Measurements from ENCODE around the gene CEP170. TPM values are rescaled to one million over a fixed set of nuclear protein-coding genes. Genes with fewer than 3 reads are reported as not detected.
A peak's percentile ranks its signal among the peaks of the same experiment; 100 is the strongest.

The CEP170 gene
- total RNA-seq, 1 donor from 2014 or later, result 51.1 TPM

DNA sequence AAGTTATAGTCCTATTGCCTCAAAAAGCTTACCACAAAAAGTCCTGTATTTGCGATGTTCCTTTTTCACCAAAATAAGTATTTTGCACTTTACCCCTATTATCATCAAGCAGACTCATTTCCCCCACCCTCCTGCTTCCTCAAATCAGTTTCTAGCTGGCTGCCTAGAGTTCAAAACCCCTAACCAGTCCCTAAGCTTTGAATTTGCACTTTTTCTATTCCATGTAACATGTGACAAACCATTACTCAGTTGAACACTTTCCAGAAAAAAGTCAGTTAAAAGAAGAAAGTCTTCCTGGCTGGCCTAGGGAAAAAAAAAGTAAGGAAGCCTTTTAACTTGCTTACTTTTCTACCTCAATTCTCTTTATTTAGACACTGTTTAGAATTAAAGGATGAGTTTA lies 8.2 kb downstream of the CEP170 start:
- no peaks in the 10 kb centered on the region for H3K36me3 ChIP-seq (ENCODE audit: control insufficient read depth in 3 of 3, insufficient read depth in 3 of 3, low read length in 3 of 3)
- peaks cover 13 to 28% (median 21%) of the 10 kb centered on the region in 3 donors for H3K4me1 ChIP-seq (ENCODE audit: control insufficient read depth in 3 of 3, insufficient read depth in 3 of 3, low read length in 3 of 3)
- H3K9me3 ChIP-seq (ENCODE audit: control insufficient read depth in 3 of 3, low read length in 3 of 3), result no peaks in the 10 kb centered on the region
- H3K27me3 ChIP-seq (ENCODE audit: control insufficient read depth in 3 of 3, insufficient read depth in 3 of 3, low read length in 3 of 3), result no peaks in the 10 kb centered on the region
- H3K9ac ChIP-seq (ENCODE audit: low read depth in 1 of 3, low read length in 3 of 3), result no peak overlapping the region
- no peak overlapping the region for H3K4me3 ChIP-seq (ENCODE audit: low read length in 3 of 3)
- peak overlapping the region; percentile 55 for H3K27ac ChIP-seq (ENCODE audit: low read depth, low read length)

- H3K9me3 ChIP-seq (ENCODE audit: control insufficient read depth in 3 of 3, low read length in 3 of 3), result no peaks in the 10 kb centered on the region
- no peak overlapping the region for H3K9ac ChIP-seq (ENCODE audit: low read depth in 1 of 3, low read length in 3 of 3)
- H3K27me3 ChIP-seq (ENCODE audit: control insufficient read depth in 3 of 3, insufficient read depth in 3 of 3, low read length in 3 of 3), result no peaks in the 10 kb centered on the region
- H3K27ac ChIP-seq (ENCODE audit: low read depth, low read length), result no peak overlapping the region
- no peak overlapping the region for H3K4me3 ChIP-seq (ENCODE audit: low read length in 3 of 3)
- peaks cover 7 to 22% (median 10%) of the 10 kb centered on the region in 3 donors for H3K4me1 ChIP-seq (ENCODE audit: control insufficient read depth in 3 of 3, insufficient read depth in 3 of 3, low read length in 3 of 3)
- no peaks in the 10 kb centered on the region for H3K36me3 ChIP-seq (ENCODE audit: control insufficient read depth in 3 of 3, insufficient read depth in 3 of 3, low read length in 3 of 3)
These were observed 10.6 kb downstream of the CEP170 start for GRCh38 chr1:243244432-243244841.

GRCh38 chr1:243236604-243237252 lies 18.4 kb downstream of the CEP170 start:
- H3K4me3 ChIP-seq (ENCODE audit: low read length in 3 of 3), result peak overlapping the region in 1 of 3 donors; percentile 4
- H3K9ac ChIP-seq (ENCODE audit: low read depth in 1 of 3, low read length in 3 of 3), result peak overlapping the region in 2 of 3 donors; percentile 4 to 34
- peak overlapping the region; percentile 23 for H3K27ac ChIP-seq (ENCODE audit: low read depth, low read length)
- no peaks in the 10 kb centered on the region for H3K9me3 ChIP-seq (ENCODE audit: control insufficient read depth in 3 of 3, low read length in 3 of 3)
- H3K27me3 ChIP-seq (ENCODE audit: control insufficient read depth in 3 of 3, insufficient read depth in 3 of 3, low read length in 3 of 3), result no peaks in the 10 kb centered on the region
- no peaks in the 10 kb centered on the region for H3K36me3 ChIP-seq (ENCODE audit: control insufficient read depth in 3 of 3, insufficient read depth in 3 of 3, low read length in 3 of 3)
- H3K4me1 ChIP-seq (ENCODE audit: control insufficient read depth in 3 of 3, insufficient read depth in 3 of 3, low read length in 3 of 3), result peaks cover 5 to 22% (median 9%) of the 10 kb centered on the region in 3 donors

DNA sequence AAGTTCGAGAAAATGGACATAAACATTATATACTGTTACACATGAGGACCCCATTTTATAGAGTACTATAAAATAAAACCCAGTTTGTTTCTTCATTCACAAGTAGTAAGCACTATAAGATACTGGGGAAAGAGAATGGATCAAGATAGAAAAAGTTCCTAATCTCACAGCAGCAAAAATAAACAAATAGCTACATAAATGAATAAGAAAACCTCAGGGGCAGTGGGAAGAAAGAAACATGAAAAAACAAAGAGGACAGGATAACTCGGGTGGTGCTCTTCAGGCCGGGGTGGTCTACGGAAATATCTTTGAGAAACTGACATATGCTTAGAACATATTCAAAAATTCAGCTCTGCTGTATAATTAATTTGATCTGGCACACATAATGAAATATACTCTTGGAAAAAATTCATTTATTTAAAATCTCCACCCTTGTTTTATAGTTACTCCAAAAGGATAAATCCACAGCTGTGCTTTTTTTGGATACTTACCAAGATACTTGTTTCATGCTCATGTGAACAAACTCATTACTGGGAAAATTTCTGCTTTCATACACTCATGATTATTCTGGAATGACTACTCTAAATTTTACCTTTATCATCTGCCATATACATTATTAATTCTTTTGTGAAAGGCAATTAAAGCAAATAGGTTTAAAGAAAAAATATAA lies 20.0 kb downstream of the CEP170 start:
- Histone ChIP-seq H3K36me3 (ENCODE audit: control insufficient read depth in 3 of 3, insufficient read depth in 3 of 3, low read length in 3 of 3) (no peaks in the 10 kb centered on the region), H3K9ac (ENCODE audit: low read depth in 1 of 3, low read length in 3 of 3) (no peak overlapping the region), H3K9me3 (ENCODE audit: control insufficient read depth in 3 of 3, low read length in 3 of 3) (peaks cover 0 to 4% (median 0%) of the 10 kb centered on the region in 3 donors), H3K4me3 (ENCODE audit: low read length in 3 of 3) (no peak overlapping the region), H3K27ac (ENCODE audit: low read depth, low read length) (no peak overlapping the region), H3K27me3 (ENCODE audit: control insufficient read depth in 3 of 3, insufficient read depth in 3 of 3, low read length in 3 of 3) (no peaks in the 10 kb centered on the region), H3K4me1 (ENCODE audit: control insufficient read depth in 3 of 3, insufficient read depth in 3 of 3, low read length in 3 of 3) (peaks cover 5 to 22% (median 9%) of the 10 kb centered on the region in 3 donors)

DNA sequence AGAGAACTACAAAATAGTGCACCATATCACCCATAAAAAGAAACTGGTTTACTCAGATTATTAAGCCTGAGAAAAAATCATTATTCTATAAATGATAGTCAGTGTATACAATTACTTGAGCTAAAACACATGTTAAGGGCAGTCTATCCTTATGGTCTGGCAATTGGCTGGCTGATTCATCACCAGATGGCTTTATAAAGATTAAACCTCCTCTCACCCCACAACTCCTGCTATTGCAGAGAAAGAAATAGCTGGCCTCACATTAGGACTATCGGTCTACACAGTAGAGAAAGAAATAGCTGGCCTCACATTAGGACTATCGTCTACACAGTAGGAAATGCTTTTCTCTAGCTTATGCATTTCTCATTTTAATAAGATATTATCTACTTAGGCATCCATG lies 21.2 kb downstream of the CEP170 start:
- H3K4me3 ChIP-seq (ENCODE audit: low read length in 3 of 3), result no peak overlapping the region
- H3K27ac ChIP-seq (ENCODE audit: low read depth, low read length), result no peak overlapping the region
- no peak overlapping the region for H3K9ac ChIP-seq (ENCODE audit: low read depth in 1 of 3, low read length in 3 of 3)
- peaks cover 5 to 22% (median 9%) of the 10 kb centered on the region in 3 donors for H3K4me1 ChIP-seq (ENCODE audit: control insufficient read depth in 3 of 3, insufficient read depth in 3 of 3, low read length in 3 of 3)
- peaks cover 0 to 4% (median 0%) of the 10 kb centered on the region in 3 donors for H3K9me3 ChIP-seq (ENCODE audit: control insufficient read depth in 3 of 3, low read length in 3 of 3)
- H3K27me3 ChIP-seq (ENCODE audit: control insufficient read depth in 3 of 3, insufficient read depth in 3 of 3, low read length in 3 of 3), result no peaks in the 10 kb centered on the region
- H3K36me3 ChIP-seq (ENCODE audit: control insufficient read depth in 3 of 3, insufficient read depth in 3 of 3, low read length in 3 of 3), result peaks cover 0 to 2% (median 0%) of the 10 kb centered on the region in 3 donors

GRCh38 chr1:243230914-243231313 lies 24.2 kb downstream of the CEP170 start:
- H3K27me3 ChIP-seq (ENCODE audit: control insufficient read depth in 3 of 3, insufficient read depth in 3 of 3, low read length in 3 of 3), result no peaks in the 10 kb centered on the region
- peaks cover 0 to 2% (median 0%) of the 10 kb centered on the region in 3 donors for H3K36me3 ChIP-seq (ENCODE audit: control insufficient read depth in 3 of 3, insufficient read depth in 3 of 3, low read length in 3 of 3)
- peaks cover 1 to 12% (median 2%) of the 10 kb centered on the region in 3 donors for H3K4me1 ChIP-seq (ENCODE audit: control insufficient read depth in 3 of 3, insufficient read depth in 3 of 3, low read length in 3 of 3)
- peaks cover 0 to 4% (median 0%) of the 10 kb centered on the region in 3 donors for H3K9me3 ChIP-seq (ENCODE audit: control insufficient read depth in 3 of 3, low read length in 3 of 3)
- H3K9ac ChIP-seq (ENCODE audit: low read depth in 1 of 3, low read length in 3 of 3), result no peak overlapping the region
- no peak overlapping the region for H3K4me3 ChIP-seq (ENCODE audit: low read length in 3 of 3)
- no peak overlapping the region for H3K27ac ChIP-seq (ENCODE audit: low read depth, low read length)

GRCh38 chr1:243229526-243229925 lies 25.6 kb downstream of the CEP170 start:
- no peaks in the 10 kb centered on the region for H3K27me3 ChIP-seq (ENCODE audit: control insufficient read depth in 3 of 3, insufficient read depth in 3 of 3, low read length in 3 of 3)
- H3K27ac ChIP-seq (ENCODE audit: low read depth, low read length), result no peak overlapping the region
- no peak overlapping the region for H3K4me3 ChIP-seq (ENCODE audit: low read length in 3 of 3)
- peaks cover 0 to 4% (median 0%) of the 10 kb centered on the region in 3 donors for H3K9me3 ChIP-seq (ENCODE audit: control insufficient read depth in 3 of 3, low read length in 3 of 3)
- no peak overlapping the region for H3K9ac ChIP-seq (ENCODE audit: low read depth in 1 of 3, low read length in 3 of 3)
- peaks cover 0 to 2% (median 0%) of the 10 kb centered on the region in 3 donors for H3K36me3 ChIP-seq (ENCODE audit: control insufficient read depth in 3 of 3, insufficient read depth in 3 of 3, low read length in 3 of 3)
- peaks cover 2 to 7% (median 6%) of the 10 kb centered on the region in 3 donors for H3K4me1 ChIP-seq (ENCODE audit: control insufficient read depth in 3 of 3, insufficient read depth in 3 of 3, low read length in 3 of 3)

- Histone ChIP-seq H3K27me3 (ENCODE audit: control insufficient read depth in 3 of 3, insufficient read depth in 3 of 3, low read length in 3 of 3) (no peaks in the 10 kb centered on the region), H3K4me3 (ENCODE audit: low read length in 3 of 3) (no peak overlapping the region), H3K9me3 (ENCODE audit: control insufficient read depth in 3 of 3, low read length in 3 of 3) (peaks cover 0 to 4% (median 0%) of the 10 kb centered on the region in 3 donors), H3K27ac (ENCODE audit: low read depth, low read length) (no peak overlapping the region), H3K36me3 (ENCODE audit: control insufficient read depth in 3 of 3, insufficient read depth in 3 of 3, low read length in 3 of 3) (peaks cover 2 to 8% (median 5%) of the 10 kb centered on the region in 3 donors), H3K9ac (ENCODE audit: low read depth in 1 of 3, low read length in 3 of 3) (no peak overlapping the region), H3K4me1 (ENCODE audit: control insufficient read depth in 3 of 3, insufficient read depth in 3 of 3, low read length in 3 of 3) (peaks cover 2 to 7% (median 4%) of the 10 kb centered on the region in 3 donors)
These were observed 27.5 kb downstream of the CEP170 start for GRCh38 chr1:243227622-243228021.

DNA sequence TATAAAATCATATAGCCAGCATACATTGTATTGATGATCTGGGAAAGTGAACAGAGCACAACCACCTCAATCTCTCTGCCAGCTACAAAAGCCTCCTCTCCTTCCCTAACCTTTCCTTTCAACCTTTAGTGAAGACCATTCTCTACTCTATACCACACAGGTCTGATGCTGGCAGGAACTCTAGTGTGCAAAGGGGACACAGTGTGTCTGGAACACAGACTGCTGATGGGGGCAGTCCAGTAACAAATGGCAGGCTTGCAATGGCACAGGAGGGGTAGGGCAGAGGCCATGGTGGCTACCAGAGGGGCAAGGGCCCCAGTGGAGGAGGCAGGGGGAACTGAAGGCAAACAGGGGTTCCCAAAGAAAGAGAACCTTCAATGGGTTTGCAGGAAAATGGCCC lies 37.0 kb downstream of the CEP170 start:
- no peaks in the 10 kb centered on the region for H3K27me3 ChIP-seq (ENCODE audit: control insufficient read depth in 3 of 3, insufficient read depth in 3 of 3, low read length in 3 of 3)
- no peak overlapping the region for H3K27ac ChIP-seq (ENCODE audit: low read depth, low read length)
- no peaks in the 10 kb centered on the region for H3K4me1 ChIP-seq (ENCODE audit: control insufficient read depth in 3 of 3, insufficient read depth in 3 of 3, low read length in 3 of 3)
- peak overlapping the region in 1 of 3 donors; percentile 12 for H3K4me3 ChIP-seq (ENCODE audit: low read length in 3 of 3)
- peaks cover 5 to 20% (median 14%) of the 10 kb centered on the region in 3 donors for H3K36me3 ChIP-seq (ENCODE audit: control insufficient read depth in 3 of 3, insufficient read depth in 3 of 3, low read length in 3 of 3)
- no peaks in the 10 kb centered on the region for H3K9me3 ChIP-seq (ENCODE audit: control insufficient read depth in 3 of 3, low read length in 3 of 3)
- no peak overlapping the region for H3K9ac ChIP-seq (ENCODE audit: low read depth in 1 of 3, low read length in 3 of 3)

GRCh38 chr1:243217349-243217748 lies 37.7 kb downstream of the CEP170 start:
- no peak overlapping the region for H3K27ac ChIP-seq (ENCODE audit: low read depth, low read length)
- H3K36me3 ChIP-seq (ENCODE audit: control insufficient read depth in 3 of 3, insufficient read depth in 3 of 3, low read length in 3 of 3), result peaks cover 5 to 20% (median 12%) of the 10 kb centered on the region in 3 donors
- H3K4me3 ChIP-seq (ENCODE audit: low read length in 3 of 3), result no peak overlapping the region
- no peak overlapping the region for H3K9ac ChIP-seq (ENCODE audit: low read depth in 1 of 3, low read length in 3 of 3)
- no peaks in the 10 kb centered on the region for H3K27me3 ChIP-seq (ENCODE audit: control insufficient read depth in 3 of 3, insufficient read depth in 3 of 3, low read length in 3 of 3)
- H3K9me3 ChIP-seq (ENCODE audit: control insufficient read depth in 3 of 3, low read length in 3 of 3), result no peaks in the 10 kb centered on the region
- H3K4me1 ChIP-seq (ENCODE audit: control insufficient read depth in 3 of 3, insufficient read depth in 3 of 3, low read length in 3 of 3), result no peaks in the 10 kb centered on the region
